Kidney capillary endothelial cell (primary cell): Measurements from ENCODE around the gene SLC9A2.

Experiments used
- DNase-seq: peaks from one replicate; pipeline ENCODE4 v3.0.0-alpha.2; 2018; ENCODE audit warnings: low spot score

The SLC9A2 gene

DNA sequence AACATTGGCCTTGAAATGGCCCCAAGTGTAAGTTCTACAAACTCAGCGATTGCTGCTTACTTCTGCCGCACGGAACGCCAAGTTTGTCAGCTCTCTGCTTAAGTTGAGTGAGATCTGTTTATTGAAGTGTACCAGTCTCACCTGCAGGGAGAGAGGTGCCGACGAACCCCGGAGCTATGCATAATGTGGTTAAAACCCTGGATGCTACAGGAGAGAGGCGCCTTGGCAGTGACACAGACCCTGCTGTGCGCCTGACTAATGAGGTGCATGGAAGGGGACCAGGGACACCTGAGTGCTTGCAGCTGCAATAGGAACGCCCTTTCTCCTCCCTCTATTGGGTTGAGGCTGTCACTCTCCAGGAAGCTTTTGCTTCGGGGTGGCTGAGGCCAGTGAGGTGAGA lies 979 bp downstream of the SLC9A2 start:
- DNase-seq: no peak

DNA sequence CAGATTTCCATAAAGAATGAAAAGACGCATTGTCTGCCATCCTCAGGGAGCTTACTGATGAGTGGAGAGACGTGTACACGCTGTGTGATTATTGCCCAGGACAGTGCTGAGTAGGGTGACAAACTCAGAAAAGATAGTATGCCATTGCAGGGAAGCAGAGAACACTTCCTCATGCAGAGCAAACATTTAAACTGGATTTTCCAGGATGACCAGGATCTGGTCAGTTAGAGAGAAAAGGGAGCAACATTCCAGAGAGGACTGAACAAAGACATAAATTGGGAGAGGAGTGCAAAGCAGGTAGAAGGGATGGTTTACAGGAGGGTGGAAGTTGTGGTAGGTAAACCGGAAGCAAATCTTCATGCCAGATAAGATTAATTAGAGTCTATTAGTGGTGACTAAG lies 2.3 kb downstream of the SLC9A2 start:
- no peak for DNase-seq

DNA sequence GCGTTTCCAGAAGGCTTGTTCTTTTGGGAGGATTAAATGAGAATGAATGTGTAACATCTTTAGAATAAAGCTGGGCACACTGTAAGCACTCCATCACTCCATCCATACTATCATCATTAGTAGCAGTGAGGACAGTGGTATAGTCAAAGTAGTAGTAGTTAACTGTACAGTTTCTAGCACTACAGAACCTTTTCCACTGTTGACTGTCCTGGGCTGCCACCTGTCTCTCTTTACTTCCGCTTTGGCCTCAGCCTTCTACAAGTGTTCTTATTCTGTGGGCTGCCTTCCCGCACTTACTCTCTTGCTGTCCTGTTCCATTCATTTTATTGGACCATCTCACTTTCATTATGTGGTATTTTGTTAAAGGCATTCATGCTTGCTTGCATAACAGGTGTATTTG lies 3.3 kb downstream of the SLC9A2 start:
- DNase-seq: no peak

DNA sequence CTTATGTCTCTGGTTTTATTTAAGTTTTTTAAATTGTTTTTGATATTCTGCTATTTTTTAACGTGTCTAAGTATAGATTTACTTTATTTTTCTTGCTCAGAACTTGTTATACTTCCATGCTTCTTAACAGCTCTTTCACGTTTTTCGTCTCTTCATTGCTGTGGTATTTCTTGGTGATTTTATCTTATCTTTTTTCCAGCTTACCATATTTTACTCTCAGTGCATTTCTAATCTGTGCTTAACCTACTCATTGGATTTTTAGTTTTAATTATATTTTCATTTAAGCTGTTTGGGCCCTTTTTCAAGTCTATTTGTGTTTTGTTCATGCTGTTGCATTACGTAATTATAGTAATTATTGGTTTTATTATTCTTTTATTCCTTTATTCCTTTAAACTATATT lies 11.1 kb downstream of the SLC9A2 start:
- DNase-seq: no peak

DNA sequence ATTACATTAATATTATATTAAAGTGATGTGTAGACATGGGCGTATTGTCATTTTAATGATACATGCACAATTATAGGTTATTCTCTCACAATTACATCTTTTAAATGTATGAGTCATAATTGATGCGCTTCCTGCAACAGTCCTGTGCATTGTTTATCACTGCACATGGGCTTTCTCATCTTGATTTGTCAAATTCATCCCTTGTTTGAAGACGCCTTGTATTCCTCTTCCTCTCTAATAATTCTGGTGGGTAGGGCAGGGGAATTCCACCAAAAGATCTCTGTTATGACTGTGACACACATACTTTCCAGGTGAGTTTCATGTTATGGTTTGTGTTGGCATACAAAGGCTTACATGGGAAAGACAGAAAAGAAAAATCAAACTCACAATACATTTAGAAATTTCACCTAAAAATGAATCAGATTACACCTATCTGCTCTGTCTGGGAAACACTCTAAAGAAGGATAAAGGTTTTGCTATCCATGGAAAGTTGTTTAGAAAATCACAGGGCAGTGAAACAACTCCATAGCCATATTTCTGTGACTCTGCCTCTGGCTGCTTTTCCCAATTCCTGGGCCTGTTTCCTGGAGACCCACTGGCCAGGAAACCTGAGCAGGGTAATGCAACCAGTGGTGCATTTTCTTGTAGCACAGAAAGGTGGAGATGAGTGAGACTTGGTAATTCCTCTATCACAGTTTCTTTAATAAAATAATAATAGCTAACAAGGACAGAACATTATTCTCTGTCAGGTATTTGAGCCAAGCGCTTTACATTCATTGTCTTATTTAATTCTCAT lies 13.2 kb downstream of the SLC9A2 start:
- no peak for DNase-seq

DNA sequence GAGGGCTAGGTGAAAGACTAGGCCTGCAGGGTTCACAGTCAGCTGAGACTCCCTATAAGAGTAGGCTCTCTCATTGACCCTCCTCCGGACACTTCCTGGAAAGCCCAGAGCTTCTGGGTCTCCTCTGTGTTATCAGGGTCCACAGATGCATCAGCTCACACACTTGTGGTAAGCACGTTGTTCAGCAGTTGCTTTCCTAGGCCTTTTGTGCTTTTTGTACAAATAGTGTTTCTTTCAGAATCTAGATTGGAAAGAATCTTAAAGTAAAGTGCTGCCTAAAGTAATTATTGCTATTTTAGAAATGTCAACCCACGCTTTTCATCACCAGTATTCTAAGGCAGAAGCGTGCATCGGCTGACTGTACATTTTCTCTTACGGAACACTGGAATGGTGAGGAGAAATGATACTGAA lies 15.5 kb downstream of the SLC9A2 start:
- no peak for DNase-seq

DNA sequence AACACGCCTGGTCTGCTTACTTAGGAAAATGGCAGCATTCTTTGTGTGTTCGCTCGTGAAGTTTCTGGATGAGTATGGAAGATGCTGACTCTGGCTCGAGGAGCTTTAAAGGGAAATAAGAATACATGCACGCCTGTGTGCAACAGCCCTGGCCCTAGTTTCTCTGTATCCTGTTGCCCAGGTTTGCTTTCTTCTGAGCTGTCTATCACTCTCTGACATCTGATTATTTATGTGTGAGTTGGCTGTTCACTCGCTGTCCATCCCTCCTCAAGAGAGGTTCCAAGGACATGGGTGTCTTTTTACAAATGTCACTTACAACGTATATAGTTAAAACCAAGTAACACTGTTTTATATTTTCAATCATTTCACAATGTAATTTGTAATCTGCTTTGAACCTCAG lies 16.0 kb downstream of the SLC9A2 start:
- DNase-seq: no peak

DNA sequence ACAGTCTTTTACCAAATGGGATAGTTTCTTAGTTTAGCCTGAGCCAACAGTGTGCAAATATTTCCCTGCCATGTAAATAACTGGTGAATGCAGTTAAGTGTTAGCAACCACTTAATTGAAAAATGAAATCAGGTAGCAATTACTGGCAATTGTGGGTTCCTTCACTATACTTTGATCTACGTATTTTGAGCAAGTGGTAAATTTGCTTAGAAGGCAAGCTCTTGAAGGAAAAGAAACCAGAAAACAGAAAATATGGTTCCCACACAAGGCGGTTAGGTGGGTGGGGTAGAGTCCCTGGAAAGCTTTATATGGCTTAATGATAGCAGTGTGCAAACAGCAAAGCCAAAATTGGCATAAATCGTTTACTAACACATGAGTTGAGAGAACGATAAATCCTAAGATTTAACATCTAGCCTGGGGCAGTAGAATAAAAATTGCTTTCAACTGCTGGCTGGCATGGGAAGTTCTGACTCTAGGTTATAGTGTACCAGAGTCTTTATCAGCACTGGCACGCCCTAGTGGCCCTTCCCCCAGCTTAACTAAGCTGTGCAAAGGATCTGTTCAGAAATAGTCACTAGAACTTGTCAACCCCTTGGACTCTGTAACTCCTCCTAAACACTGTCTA lies 17.0 kb downstream of the SLC9A2 start:
- DNase-seq: no peak

DNA sequence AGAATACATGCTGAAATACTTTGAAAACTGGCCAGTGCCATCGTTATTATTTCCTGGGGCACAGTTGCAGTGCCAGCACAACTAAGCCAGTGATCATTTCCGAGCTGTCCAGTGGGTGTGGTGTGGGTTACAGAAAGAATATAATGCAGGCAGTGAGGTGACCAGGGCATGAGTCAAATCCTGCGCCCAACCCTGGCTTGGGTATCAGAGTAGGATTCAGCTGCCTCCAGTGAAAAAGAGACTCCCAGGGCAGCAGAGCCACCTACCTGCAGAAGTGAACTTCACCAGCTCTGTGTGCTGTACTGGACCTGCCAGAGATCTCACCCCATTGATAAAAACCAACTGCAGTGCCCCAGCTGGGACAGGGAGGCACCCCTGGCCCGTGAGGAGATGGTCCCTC lies 18.0 kb downstream of the SLC9A2 start:
- DNase-seq: no peak

DNA sequence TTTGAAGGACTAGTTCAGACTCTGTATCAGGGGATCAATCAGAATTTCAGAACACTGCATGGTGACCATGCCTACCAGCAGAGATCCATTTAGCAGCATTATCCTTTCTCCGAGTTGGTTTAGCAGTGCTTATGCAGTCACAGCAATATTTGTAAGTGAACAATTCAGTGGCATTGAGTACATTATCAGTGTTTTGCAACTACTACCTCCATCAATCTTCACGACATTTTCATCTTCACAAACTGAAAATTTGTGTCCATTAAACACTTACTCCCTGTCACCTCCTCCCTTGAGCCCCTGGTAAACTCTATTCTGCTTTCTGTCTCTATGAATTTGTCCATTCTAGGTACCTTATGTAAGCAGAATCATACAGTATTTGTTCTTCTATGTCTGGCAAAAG lies 20.1 kb downstream of the SLC9A2 start:
- no peak for DNase-seq

DNA sequence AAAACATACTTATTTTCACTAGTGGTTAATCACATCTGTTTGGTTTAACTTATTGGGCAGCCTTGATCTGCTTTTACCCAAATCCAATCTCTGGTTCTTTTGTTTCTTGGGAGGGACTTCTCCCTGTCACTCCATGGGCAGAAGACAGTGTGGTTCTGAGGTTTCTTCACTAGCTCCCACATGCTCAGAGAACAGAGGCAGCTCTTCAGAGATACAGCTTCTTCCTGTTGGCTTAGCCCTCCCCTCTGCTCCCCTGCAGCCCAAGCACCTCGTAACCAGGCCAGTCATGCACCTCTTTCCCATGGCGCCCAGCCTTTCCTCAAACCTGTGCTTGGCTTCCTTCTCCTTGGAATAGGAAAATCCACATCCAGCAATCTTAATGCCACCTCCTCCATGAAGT lies 32.8 kb downstream of the SLC9A2 start:
- DNase-seq: no peak

DNA sequence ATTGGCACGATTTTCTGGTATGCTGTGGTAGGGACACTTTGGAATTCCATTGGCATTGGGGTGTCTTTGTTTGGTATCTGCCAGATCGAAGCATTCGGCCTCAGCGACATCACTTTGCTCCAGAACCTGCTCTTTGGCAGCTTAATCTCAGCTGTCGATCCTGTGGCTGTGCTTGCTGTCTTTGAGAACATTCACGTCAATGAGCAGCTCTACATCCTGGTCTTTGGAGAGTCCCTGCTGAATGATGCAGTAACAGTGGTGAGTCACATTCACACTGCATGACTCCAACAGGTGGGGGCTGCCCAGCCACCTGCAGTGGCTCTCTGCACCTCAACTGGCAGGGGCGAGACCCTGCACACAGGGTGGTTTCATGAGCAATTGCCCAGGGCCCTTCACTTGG lies 38.4 kb downstream of the SLC9A2 start:
- no peak for DNase-seq

DNA sequence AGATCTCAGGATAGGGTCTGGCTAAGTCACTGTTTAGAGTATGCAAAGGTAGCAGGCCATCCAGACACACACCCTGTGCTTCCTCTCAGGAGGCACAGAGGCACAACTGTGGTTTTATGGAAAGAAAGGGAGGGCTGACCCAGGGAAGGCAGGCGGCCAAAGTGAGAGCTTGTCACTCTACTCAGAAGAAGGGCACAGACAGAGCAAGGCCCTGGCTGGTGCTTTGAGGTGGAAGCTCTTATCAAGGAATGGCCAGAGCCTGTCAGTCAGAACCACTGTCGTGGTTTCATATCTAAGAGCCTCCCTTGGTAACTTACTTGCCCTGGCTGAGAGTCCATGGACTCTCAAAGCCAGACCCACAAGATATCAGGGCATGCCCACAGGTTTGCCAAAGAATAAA lies 40.7 kb downstream of the SLC9A2 start:
- DNase-seq: no peak

DNA sequence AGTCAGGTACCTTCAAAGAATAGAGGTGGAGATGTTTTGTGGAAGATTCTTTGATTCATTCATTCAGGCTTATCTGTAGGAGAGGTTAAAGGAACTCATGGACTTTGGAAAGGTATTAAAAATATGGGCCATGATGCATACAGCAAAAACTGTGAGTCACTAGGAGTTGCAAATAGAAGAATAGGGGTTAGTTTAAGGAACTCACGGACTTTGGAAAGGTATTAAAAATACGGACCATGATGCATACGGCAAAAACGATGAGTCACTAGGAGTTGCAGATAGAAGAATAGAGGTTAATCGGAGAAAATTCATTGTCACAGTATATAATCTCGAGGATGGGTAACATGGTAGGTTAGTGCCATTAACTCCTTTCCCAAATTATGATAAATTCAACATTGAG lies 41.2 kb downstream of the SLC9A2 start:
- no peak for DNase-seq

DNA sequence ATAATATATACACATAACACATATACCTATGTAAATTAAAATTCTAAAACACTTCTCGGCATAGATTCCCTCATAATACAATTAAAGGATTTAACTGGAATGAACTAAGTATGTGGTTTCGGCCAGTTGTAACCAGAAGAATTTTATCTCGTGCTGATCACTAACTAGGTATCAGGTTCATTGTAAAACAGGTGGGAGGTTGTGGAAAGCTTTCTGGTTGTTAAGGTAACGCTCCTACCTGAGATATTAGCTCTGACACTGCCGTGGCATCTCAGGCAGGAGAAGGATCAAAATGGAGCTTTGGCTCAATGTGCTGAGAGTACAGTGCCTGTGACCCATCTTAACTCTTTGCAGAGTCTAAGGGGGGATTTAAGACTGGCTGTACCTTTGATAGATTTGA lies 42.5 kb downstream of the SLC9A2 start:
- no peak for DNase-seq

DNA sequence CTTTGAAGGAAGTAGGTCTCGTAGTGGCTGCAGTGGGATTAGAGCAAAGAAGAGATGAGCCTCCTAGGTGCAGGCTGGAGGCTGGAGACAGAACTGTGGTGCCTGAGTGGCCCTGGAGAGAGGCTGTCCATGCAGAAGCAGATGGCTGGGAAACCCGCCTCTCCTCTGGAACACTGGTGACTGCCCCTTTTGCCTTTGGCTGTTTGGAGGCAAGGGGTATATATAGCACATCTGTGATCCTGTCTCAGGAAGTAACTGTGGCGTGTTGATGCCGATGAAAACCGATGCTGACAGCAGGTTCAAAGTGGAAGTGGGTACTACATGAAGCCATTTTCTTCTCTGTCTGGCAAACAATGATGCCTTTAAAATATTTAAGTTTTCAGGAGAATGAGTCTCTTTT lies 43.5 kb downstream of the SLC9A2 start:
- DNase-seq: no peak

DNA sequence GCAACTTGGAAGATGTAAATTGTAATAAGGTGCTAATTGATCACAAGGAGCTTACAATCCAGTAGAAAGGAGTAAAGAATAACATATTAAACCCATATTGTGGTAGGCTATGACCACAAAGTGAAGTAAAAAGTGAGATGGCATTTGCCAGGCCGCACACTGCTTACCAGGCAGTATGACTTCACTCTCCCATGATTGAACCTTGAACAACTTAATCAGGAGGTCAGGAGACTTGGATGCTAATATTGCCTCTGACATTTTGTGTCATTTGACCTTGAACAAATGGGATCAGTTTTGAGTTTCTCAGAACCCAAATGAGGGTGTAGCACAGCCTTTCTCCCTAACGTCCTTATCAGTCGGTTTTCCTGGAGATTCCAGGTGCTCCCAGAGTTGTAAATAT lies 44.0 kb downstream of the SLC9A2 start:
- DNase-seq: no peak

DNA sequence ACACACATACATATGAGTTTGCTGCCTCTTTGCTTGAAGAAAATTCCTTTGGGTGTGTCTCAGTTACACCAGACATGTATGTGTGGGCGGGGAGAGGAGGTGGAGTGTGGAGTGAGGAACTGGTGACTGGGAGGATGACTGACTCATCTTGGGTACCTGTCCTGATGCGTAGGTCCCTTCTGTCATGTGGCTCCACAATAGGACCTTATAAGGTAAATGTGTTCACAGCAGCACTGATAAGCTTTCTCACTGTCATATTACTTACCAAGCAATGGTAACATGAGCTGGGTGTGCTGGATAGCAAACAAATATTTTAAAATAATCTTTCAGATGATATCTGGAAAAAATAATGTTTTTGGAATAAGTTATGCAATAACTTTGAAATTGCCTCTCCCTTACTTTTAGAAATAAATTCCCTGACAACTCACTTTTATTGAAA lies 45.1 kb downstream of the SLC9A2 start:
- no peak for DNase-seq

DNA sequence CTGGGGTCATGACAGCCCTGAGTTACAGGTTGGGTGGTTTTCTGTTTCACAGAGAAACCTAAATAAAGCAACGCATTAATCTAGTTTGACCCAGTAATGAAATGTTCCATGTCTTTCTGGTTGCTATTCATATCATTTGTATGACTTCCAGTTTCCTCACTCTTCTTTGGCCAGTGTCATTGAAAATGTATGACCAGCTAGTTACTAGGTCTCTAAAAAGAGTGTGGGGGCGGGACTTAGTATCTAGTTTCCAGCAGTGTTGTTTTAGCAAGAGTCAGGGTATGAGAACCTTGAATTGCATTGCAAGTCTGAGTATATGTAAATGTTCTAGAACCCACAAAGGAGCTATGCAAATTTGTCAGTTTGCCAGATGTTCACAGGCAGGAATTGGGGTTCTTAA lies 47.7 kb downstream of the SLC9A2 start:
- no peak for DNase-seq

DNA sequence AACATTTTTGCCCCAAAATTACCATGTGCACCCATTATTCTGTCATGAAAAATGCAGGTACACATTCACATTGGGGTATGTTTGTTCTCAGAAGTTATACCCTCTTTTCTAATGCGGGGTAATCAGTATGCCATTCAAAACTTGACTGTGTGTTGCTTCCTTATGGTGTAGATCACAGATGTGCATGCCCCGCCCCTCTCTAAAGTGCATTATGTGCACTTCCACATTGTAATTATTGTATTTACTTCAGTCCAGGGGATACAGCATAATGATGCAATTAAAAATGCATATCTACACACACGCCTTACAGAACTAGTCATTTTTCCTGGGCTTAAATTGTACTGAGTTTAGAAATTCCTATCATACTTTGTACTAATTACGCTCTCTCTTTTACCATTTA lies 48.8 kb downstream of the SLC9A2 start:
- no peak for DNase-seq

DNA sequence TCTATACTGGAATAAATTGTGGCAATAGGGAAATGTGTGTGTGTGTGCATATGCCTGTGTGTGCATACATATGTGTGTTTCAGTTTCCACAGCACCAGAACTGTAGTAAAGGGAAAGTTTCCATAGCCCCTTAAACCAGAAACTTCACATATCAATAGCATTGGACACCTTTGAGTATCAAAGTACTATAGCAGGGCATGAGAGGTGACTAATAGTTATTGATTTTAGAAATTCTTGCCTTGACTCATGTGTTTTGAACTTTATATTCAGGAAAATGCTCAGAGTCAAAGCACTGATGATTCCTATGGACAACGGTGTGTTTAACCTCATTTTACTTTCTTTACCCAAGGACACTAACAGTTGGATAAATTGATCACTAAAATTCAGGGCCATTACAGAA lies 50.0 kb downstream of the SLC9A2 start:
- no peak for DNase-seq

DNA sequence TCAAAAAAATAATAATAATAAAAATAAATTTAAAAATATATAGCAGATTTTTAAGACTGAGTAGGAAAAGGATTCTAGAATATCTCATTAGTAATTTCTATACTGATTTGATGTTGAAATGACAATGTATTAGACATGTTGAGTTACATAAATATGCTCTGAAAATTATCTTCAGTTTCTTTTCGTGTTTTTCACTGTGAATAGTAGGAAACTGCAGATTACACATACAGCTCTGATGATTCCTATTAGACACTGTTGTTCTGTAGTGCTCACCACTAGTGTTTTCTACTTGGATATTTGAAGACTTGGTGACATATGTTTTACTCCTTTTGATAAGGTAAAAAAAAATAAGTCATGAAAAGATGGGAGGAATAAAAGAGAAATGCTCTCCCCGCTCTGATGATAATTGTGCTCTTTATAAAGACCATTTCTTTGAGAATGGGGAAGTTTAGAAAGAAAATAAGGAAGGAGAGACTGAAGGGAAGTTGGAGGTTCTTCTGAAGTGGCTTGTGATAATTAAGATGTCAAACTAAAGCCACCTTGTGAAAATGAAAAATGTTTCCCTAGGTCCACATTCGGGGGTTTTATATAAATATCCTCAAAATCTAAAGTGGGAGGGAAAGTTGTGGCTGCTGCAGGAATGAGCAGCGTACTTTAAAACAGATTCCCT lies 52.9 kb downstream of the SLC9A2 start:
- DNase-seq: no peak

DNA sequence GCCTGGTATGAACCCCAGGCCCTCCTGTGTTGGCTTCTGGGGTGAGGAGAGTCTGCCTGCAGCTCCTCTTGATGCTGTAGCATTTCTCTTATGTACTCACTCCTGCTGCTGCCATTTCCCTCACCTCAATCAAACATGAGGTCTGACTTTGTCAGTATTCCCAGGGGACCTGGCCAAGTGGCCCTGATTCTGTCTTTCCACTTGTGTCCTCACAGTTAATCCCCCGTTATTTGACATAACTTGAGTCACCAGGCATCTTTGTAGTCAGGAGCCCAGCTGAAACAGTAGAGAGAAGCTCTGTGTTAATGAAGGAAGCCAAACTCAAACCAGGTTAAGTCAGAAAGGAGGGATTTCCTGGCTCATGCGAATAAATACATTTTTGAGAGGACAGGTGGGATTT lies 55.0 kb downstream of the SLC9A2 start:
- no peak for DNase-seq

DNA sequence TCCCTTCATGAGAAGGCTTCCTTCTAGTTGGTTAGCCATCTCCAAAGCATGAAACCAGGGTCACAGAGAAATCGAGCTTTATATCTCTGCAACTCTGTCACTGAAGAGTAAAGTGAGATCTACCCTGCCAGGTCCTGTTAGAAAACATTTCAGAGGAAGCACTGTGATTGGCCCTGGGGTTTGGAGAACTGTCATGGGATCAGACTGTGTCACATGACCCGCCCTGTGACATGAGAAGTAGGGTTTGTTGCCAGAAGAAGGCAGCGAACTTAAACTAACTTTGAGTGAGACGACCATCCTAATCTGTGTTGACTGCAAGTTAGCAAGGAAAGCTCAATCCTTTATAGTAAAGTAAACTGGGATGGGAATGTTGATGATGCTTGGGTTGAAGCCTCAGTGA lies 55.5 kb downstream of the SLC9A2 start:
- DNase-seq: no peak
